ENCODE data around the gene TMEM132C.

TMEM132C gene

DNA sequence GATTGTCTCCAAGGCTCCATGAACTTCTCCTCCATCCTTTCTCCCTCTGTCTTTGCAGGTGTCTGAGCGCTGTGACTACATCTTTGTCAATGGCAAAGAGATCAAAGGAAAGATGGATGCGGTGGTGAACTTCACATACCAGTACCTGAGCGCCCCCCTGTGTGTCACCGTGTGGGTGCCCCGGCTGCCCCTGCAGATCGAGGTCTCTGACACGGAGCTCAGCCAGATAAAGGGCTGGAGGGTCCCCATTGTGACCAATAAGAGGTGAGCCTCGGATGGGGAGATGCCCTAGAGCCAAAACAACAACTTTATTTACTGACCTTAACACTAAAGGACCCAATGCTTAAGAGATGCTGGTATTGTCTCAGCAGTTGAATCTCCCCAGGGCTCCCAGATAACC lies 426.8 kb downstream of the TMEM132C start:
- in situ Hi-C loops (cut with MboI; ENCODE audit: low sequenced_read_pairs): no loop called here

DNA sequence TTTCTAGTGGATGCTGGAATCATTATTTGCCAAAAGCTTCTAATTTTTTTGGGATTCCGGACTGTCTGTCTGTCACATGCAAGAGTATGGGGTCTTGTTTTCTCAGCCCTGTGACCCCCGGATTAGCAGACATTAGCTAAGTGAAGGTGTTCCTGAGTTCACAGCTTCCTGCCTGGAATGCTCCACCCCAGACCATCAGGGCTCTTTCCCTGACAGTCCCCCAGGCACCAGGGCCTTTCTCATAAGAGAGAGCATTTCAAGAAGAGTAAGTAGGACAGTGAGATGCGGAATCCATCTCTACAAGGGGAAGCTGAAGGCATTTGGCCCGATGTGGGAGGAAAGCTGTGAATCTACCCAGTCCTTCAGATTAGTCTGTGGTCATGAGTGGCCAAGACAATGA lies 427.5 kb downstream of the TMEM132C start:
- in situ Hi-C loops (cut with MboI; ENCODE audit: low sequenced_read_pairs): no loop called here

DNA sequence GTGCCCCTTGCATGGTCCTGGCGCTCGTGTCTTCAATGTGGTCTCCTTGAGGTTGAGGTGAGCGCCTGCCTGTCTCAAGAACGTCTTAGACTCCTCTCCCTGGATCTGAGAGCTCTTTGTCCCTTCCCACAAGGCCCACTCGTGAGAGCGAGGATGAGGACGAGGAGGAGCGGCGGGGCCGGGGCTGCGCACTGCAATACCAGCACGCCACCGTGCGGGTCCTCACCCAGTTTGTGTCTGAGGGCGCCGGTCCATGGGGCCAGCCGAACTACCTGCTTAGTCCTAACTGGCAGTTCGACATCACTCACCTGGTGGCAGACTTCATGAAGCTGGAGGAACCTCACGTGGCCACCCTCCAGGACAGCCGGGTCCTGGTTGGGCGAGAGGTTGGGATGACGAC lies 428.7 kb downstream of the TMEM132C start:
- in situ Hi-C loops (cut with MboI; ENCODE audit: low sequenced_read_pairs): no loop called here

DNA sequence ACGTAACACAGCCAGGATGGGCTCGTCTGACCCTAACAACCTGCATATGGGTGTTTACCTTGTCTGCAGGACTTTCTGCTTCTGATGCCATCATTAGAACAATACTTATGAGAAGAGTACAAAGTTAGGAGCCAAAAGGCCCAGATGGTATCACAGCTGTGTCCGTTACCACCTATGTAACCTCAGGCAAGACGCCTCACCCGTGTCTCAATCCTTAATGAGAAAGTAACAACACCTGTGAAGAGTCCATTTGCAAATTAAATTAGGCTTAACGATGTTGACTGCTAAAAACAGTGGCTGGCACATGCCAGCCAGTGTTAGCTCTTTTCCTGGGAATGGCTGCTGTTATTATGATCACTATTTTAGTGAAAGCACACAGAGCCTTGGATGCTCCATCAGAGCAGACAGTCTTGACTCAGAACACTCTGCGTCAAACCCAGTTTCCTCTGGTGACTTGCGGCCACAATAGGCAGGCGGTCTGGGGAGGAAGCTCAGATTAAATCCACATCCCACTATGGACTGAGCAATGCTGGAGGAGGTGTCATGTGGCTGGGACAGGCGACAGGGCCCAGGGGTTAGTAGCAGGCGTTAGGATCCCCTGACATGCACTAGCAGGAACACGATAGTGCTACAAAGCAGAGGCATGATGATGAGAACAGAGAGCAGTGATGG lies 431.5 kb downstream of the TMEM132C start:
- in situ Hi-C loops (cut with MboI; ENCODE audit: low sequenced_read_pairs): no loop called here

DNA sequence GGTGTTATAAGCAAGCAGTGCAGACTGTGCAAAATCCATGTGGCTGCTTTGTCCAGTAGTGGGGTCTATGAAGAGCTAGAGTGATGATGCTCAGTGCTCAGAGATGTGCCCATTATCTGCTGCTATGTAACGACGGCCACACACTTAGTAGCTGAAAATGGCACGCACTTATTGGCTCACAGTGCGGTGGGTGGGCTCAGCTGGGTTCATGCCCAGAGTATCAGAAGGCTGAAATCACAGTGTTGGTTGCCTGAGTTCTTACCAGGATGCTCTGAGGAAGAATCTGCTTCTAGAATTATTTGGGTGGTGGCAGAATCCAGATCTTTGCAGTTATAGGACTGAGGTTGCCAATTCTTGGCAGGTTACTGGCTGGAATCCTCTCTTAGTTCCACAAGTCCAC lies 432.1 kb downstream of the TMEM132C start:
- in situ Hi-C loops (cut with MboI; ENCODE audit: low sequenced_read_pairs): no loop called here

DNA sequence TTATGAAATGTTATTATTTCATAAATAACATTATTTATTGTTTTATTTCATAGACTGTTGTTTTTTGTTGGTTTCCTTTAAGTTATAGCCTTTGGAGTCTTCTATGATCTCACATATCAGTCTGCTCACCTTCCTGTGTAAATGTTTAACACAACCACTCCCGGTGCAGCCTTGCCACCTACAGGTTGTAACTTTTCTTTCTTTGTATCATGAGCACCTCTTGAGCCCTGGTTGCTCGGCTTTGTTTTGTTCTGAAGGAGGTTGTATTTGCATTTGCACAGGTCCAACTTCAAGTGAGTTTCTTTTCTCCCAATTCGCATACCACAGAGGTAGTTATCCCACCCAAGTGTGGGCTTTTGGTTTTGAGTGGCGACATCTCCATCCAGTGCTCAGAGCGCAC lies 435.4 kb downstream of the TMEM132C start:
- in situ Hi-C loops (cut with MboI; ENCODE audit: low sequenced_read_pairs): no loop called here

DNA sequence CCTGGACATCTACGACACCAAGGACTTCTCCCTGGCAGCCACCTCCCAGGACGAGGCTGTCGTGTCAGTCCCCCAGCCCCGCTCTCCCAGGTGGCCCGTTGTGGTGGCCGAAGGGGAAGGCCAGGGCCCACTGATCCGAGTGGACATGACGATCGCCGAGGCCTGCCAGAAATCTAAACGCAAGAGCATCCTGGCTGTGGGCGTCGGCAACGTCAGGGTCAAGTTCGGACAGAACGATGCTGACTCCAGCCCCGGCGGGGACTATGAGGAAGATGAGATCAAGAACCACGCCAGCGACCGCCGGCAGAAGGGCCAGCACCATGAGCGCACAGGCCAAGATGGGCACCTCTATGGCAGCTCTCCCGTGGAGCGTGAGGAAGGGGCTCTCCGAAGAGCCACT lies 438.2 kb downstream of the TMEM132C start:
- in situ Hi-C loops (cut with MboI; ENCODE audit: low sequenced_read_pairs): no loop called here

DNA sequence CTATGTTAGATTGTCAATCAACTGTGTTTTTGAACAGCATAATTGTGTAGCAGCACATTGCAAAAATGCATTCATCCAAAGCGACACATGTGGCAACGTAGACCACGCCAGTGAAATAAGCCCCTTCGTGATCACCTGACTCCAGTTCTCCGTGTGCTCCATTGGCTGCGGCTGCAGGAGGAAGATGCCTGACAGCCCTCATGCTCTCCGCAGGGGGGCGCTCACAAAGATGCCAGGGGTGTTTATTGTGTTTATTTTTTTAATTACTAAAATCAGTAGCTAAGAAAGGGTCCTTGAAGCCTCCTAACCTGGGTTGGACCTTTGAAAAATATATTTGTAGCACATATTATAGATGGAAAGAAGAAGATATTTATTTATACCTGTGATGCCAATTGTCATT lies 440.5 kb downstream of the TMEM132C start:
- in situ Hi-C loops (cut with MboI; ENCODE audit: low sequenced_read_pairs): no loop called here

DNA sequence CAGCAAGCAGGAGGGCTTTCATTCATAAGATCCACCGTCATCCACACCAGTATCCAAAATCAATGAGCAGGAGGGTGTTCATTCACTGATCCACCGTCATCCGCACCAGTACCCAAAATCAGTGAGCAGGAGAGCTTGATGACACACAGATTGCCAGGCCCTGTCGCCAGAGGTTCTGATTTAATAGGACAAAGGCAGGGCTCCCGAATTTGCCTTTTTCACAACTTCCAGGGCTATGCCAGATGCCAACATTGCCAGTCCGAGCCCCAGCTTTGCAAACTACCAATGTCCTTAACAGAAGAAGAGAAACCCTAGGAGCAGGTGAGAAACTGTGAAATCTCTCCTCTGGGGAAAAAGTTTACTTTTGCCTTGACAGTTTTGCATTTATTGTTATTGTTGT lies 441.8 kb downstream of the TMEM132C start:
- in situ Hi-C loops (cut with MboI; ENCODE audit: low sequenced_read_pairs): no loop called here

DNA sequence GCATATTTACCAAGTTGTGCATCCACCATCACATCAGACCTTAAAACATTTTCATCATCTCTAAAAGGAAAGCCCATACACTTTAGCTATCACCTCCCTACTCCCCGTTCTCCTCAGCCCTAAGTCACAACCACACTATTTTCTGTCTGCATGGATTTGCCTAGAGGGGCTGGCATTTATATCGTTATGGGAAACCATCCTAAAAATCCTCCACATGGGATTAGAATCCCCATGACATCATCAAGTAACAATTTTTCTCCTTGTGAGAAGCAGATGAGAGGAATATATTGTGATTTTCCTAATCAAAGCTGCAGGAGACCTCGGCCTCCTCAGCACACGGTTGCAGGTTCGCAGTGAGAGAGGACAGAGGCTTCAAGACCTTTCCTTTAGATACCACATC lies 442.7 kb downstream of the TMEM132C start:
- in situ Hi-C loops (cut with MboI; ENCODE audit: low sequenced_read_pairs): no loop called here

DNA sequence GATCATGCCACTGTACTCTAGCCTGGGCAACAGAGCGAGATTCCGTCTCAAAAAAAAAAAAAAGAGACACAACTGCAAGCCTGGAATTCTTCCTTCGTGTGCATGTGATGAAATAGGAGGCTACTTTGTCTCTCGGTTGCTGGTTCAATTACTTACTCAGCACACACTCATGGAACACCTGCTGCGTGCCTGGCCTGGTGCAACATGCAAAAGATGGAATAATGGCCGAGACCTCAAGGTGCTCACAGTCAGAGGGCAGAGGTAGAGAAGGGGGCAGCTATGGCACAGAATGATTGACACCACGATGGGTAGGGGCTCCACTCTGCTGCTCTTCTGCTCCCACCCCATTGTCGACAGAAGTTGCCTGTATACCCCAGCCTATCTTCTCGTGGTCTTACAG lies 444.5 kb downstream of the TMEM132C start:
- in situ Hi-C loops (cut with MboI; ENCODE audit: low sequenced_read_pairs): no loop called here

DNA sequence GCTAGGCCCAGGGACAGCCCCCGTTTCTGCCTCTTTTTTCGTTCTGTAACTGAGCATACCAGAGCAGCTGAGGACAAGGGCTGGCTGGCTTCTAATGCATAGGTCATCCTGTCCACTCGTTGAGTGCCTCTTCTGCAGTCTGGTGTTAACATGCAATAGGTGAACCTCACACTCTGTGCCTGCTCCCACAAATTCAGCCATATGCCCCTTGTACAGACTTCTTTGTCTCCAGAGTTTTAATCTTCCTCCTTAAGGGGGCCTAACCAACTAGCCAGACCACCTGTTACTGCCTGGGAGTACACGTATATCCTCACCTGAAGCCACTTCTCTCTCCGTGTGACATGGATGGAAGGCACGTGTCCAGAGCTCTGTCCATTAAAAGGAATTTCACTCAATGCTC lies 445.7 kb downstream of the TMEM132C start:
- in situ Hi-C loops (cut with MboI; ENCODE audit: low sequenced_read_pairs): no loop called here

DNA sequence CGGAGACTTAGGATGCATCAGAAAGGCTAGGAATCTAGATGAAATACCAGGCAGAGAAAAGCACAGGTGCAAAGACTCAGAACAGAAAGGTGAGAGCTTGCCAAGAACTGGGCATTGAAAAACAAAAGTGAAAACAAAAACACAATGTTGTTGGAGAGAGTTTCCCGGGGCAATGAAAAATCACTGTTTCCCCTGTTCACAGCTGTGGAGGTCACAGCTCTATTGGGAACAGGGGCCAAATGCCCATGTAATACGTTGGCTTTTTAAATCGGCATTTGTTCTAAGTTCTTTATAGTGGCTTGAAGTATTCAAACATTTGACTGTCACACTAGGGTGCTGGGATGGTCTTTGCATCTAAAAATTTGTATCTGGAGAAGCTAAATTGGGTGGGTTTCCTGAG lies 448.5 kb downstream of the TMEM132C start:
- in situ Hi-C loops (cut with MboI; ENCODE audit: low sequenced_read_pairs): no loop called here

DNA sequence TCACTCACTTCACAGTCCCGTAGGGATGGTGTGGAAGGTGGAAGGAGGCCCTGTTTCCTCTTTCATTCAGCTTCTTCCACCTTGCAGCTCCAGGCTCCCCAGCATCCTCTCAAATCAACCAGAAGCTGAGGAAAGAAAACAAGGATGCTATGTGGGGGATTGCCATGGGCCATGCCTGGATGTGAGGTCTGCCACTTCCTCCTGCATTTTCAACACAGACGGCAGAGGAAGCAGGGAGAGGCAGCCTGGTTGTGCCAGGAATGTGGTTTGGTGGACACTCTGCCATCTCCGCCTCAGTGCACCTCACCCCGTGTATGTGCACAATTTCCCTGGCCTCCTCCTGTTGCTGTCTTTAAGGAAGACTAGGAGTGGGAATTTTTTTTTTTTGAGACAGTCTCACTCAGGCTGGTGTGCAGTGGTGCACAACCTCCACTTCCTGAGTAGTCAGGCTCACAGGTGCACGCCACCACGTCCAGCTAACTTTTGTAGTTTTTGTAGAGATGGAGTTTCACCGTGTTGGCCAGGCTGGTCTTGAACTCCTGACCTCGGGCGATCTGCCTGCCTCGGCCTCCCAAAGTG lies 457.6 kb downstream of the TMEM132C start:
- in situ Hi-C loops (cut with MboI; ENCODE audit: low sequenced_read_pairs): no loop called here

DNA sequence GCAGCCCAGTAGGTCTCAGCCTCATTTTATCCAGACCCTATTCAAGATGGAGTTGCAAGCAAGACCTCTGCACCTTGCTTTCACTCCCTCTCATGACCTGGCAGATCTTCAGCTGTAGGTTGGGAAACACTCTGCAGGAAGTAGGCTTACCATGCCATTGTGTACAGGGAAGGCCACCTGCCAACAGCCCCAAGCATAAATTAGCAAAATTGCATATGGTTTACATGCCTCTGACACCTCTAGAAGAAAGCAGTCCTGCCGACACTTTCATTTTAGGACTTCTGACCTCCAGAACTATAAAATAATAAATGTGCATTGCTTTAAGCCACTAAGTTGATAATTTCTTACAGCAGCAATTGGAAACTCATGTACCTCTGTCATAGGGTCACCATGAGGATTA lies 459.9 kb downstream of the TMEM132C start:
- in situ Hi-C loops (cut with MboI; ENCODE audit: low sequenced_read_pairs): no loop called here

DNA sequence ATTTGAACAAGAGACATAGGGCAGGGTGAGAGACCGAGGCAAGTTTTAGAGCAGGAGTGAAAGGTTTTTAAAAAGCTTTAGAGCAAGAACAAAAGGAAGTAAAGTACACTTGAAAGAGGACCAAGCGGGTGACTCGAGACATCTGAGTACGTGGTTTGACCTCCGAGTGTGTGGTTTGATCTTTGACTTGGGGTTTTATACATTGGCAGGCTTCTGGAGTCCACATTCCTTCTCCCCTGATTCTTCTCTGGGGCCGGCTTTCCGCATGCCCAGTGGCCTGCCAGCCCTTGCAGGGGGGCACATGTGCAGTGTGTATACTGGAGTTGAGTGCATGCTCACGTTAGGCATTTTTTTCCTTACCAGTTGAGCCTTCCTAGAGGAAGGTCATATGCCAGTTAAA lies 460.5 kb downstream of the TMEM132C start:
- in situ Hi-C loops (cut with MboI; ENCODE audit: low sequenced_read_pairs): no loop called here

DNA sequence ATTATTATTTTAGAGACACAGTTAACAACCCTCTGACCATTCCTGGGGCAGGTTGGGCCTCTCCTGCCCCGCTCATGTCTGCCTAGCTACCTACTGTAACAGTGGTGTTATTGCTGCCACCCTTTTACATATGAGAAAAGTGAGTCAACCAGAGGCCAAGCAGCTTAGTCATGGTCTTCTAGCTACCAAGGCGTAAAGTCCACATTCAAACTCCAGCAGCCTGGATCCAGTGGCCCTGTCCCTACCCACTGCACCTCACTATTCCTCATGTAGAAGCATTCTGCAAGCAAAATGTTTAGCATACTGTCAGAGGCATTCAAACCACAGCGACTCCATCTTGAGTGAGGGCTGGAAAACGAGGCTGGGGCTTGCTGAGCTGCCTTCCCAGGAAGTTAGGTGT lies 461.0 kb downstream of the TMEM132C start:
- in situ Hi-C loops (cut with MboI; ENCODE audit: low sequenced_read_pairs): no loop called here

DNA sequence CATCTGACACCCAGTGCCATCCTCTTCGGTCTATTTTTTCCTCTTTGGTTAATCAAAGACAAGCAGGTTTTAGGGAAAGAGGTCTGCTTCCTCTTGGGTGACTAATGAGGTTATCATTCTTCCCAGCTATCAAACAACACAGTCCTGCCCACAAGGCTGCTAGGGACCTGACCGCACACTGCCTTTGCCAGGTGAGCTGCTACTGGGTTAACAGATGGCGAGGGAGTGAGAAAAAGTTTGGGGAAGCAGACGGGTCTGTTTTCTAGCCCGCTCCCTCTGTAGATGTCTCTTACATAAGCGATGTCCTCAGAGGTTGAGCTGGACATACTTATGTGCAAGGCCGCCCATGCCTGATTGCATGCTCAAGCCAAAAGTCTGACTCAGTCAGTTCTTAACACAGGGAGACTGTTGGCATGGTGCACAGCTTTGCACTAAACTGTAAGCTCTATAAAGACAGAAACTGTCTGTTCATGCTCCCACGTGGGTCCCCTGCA lies 462.7 kb downstream of the TMEM132C start:
- in situ Hi-C loops (cut with MboI; ENCODE audit: low sequenced_read_pairs): no loop called here

DNA sequence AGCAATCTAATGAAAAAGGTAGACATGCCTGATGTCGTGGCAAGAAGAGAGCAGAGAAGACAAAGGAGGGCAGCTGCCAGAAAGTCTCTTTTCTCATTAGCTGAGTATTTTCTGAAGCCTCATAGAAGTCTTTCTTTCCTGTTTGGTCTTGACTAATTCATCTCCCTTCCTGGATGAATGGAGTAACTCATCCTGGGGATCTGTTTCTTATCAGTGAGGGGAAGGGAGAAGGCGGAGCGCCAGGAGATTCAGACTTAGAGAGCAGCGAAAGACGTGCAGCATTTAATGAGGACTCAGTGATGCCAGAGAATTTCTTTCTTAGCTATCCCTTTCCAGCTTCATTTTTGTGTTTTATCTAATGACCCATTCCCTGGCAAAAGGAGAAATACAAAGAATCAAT lies 467.4 kb downstream of the TMEM132C start:
- in situ Hi-C loops (cut with MboI; ENCODE audit: low sequenced_read_pairs): no loop called here

DNA sequence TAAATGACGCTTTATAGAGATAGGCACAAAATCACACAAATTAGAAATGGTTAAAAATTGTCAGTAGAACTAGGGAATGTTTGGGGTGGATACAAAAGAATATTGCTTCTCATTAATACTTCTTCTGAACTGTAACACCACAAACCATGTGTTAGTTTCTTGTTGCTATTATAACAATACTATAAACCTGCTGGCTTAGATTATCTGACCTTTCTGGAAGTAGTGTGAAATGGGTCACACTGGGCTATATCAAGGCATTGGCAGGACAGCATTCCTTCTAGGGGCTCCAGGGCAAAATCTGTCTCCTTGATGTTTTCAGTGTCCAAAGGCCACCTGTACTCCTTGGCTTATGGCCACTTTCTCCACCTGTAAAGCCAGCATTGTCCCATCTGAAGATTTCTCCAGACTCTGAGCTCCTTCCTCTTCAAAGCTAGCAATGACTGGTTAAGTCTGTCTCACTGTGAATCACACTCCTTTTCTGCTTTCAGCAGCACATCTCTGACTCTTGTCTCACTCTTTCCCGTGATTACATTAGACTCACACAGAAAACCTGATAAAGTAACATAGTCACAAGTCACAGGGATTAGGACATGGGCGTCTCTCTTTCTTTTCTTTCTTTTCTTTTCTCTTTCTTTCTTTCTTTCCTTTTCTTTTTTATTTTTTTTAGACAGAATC lies 470.5 kb downstream of the TMEM132C start:
- in situ Hi-C loops (cut with MboI; ENCODE audit: low sequenced_read_pairs): no loop called here

DNA sequence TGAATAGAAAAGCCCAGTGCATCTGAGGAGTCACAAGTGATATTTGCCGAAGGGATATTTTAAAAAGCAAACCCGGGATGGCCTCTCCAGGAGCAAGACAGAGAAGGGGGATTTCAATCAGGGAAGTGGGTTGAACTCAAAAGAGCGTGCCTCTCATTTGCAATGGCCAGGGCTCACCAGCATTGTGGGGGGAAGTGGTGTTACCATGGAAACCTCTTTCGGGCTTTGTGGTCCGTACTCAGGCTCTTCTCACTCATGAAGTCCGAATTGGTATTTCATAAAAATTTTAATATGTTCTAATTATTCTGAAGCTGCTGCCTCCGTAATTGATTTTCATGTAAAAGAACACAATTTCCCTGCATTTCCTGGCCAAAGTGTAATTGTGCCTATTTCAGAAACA lies 476.9 kb downstream of the TMEM132C start:
- in situ Hi-C loops (cut with MboI; ENCODE audit: low sequenced_read_pairs): no loop called here
